Stimulated activated CD4-positive, alpha-beta T cell treated with anti-CD3 and anti-CD28 coated beads, Interleukin-12 subunit alpha, Interleukin-12 subunit beta, amount 100 ng/mL, for 24 hours (primary cell): ENCODE results near the gene CUL7.
"Not testable (repeated sequence)": the region's sequence is repeated elsewhere in the genome, so short reads cannot be mapped to it uniquely, and the experiment has no call there.

Experiments
- DNase-seq, 2 experiments: peaks; one replicate each; pipeline ENCODE4 v3.0.0-alpha.2; 2020; ENCODE audit warnings: low read depth in 2 of 2

CUL7 gene

GRCh38 chr6:43014434-43014909, 39.2 kb downstream of the CUL7 start:
- DNase-seq = no peak

GRCh38 chr6:43013843-43014433, 39.7 kb downstream of the CUL7 start, which contains the start of the genes KLHDC3 and MEA1:
KLHDC3 (plus strand) TSS chr6:43014249; CDS start chr6:43017193, 2,944 bp downstream.
MEA1 (minus strand) TSS chr6:43013946; CDS start chr6:43013813, 133 bp downstream.
- peak; percentile 96 to 99 for DNase-seq

DNA sequence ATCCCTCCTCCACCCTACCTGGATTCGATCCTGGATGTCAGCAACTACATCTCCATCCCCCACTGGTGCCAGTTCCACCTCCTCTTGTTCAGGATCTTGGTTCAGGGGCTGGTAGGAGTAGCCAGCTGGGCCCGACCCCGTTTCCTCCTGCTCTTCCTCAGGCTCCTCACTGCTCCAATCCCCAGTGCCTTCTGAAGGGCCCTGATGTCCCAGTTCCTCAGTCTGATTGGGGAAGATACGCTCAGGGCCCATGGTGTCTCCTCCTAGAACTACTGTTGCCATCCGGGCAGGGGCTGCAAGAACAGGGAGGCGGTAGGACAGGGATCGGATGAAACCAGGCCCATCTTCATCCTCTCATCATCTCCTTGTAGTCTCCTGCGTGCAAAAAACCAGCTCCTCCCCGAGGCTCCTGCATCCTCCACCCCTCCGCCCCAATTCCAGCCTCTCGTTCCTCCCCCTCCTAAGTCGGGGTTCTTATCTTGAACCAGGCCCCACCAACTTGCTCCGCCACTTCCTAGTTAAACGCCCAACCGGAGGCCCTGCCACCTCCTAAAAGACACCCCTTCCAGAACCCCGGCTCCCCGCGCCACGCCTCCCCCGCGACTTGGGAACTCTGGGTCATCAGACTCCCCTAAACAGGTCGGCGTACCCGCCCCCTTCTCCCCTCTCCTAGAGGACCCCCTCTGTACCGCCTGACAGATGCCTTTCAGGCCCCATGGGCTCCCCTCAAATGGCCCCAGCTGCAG, 40.4 kb downstream of the CUL7 start:
- DNase-seq = no peak

GRCh38 chr6:43012364-43012763, 41.3 kb downstream of the CUL7 start:
- DNase-seq = no peak

GRCh38 chr6:43011207-43011606, 42.4 kb downstream of the CUL7 start:
- DNase-seq = no peak

DNA sequence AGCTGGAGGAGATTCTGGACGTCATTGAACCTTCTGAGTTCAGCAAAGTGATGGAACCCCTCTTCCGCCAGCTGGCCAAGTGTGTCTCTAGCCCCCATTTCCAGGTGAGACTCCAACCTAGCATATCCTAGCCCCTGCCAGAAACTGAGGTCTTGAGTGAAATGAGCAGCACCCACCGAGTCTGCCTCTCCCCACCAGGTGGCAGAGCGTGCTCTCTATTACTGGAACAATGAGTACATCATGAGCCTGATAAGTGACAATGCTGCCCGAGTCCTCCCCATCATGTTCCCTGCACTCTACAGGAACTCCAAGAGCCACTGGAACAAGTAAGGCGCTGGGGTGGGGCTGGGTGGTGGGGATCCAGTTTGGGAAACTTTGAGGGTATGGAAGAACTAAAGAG, 44.5 kb downstream of the CUL7 start:
- no peak for DNase-seq

DNA sequence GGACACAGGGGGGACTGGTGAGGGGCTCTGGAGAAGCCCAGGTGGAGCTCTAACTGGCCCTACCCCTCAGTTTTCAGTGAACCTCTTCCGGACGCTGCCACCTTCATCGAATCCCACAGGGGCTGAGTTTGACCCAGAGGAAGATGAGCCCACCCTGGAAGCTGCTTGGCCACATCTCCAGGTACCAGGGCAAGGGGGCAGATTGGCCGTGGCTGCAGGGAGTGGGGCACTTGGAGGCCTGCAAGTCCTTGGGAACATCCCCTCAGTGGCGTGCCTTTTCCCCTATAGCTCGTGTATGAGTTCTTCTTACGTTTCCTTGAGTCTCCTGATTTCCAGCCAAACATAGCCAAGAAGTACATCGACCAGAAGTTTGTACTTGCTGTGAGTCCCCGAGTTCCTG, 46.5 kb downstream of the CUL7 start:
- DNase-seq = no peak

DNA sequence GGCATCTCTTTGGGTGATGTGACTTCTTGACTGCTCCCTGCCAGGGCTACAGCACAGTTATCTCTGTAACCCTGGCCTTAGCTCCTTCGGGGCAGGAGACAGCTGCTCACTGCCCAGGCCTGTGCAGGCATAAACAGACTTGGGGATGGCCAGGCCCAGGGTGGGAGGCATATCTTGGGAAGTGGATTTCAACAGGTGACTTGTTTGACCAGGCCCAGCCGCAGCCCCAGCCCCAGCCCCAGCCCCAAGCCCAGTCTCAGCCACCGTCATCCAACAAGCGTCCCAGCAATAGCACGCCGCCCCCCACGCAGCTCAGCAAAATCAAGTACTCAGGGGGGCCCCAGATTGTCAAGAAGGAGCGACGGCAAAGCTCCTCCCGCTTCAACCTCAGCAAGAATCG, 47.4 kb downstream of the CUL7 start:
- no peak for DNase-seq

DNA sequence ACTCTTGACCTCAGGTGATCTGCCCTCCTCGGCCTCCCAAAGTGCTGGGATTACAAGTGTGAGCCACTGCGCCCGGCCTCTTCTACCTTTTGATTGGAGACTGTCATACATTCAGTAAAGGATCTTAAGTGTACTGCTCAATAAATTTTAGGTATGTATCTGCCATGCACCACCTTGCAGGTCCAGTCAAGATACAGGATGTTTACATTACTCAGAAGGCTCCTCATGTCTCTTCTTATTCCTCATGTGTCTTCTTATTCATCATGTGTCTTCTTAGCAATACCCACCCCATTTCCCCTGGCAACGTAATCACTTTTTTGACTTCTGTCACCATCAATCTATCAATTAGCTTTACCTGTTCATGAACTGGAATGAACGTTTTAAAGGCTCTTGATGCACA, 47.8 kb downstream of the CUL7 start:
- no peak for DNase-seq

GRCh38 chr6:43001843-43002242, 51.8 kb downstream of the CUL7 start:
- DNase-seq = no peak

DNA sequence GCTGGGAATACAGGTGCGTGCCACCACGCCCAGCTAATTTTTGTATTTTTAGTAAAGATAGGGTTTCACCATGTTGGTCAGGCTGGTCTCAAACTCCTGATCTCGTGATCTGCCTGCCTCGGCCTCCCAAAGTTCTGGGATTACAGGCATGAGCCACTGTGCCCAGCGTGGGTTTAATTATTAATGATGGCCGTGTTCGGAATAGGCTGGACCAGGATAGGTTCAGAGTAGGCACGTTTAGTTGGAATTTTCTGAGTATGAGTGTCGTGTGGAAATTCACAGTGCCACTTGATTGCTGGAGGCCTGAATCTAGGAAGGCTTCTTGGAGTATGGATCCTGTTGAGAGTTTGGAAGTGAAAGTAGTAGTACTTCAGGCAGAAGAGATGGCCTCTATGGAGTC, 55.4 kb downstream of the CUL7 start:
- DNase-seq = not testable (repeated sequence)

DNA sequence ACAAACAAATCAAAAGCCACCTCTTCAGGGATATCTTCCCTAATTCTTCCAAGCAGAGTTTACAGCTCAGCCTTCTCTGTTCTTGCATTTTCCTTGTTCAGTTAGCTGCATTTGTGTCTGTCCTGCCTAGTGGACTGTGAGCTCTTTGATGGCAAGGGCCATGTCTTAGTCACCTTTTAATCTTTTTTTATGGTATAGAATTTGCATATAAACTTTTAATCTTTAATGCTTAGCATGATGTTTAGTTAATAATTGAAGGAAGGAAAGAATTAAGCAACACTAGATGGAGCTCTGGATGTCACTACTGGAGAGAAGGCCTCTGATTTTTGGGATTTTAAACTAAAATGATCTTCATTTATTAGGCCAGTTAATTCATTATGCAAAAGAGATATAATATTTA, 57.1 kb downstream of the CUL7 start:
- no peak for DNase-seq

DNA sequence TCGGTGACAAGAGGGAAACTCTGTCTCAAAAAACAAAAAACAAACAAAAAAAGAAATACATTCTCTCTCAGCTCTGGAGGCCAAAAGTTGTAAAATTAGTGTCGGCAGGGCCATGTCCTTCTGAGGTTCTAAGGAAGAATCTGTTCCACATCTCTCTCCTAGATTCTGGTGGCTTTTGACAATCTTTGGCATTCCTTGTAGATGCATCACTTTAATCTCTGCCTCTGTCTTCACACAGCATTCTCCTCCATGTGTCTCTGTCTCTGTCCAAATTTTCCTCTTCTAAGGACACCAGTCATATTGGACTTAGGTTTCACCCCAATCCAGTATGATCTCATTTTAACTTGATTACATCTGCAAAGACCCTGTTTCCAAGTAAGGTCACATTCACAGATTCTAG, 60.2 kb downstream of the CUL7 start:
- DNase-seq = no peak

GRCh38 chr6:42989923-42990322, 63.7 kb downstream of the CUL7 start:
- DNase-seq = no peak

GRCh38 chr6:42988486-42989020, 65.1 kb downstream of the CUL7 start:
- no peak for DNase-seq
